Hepatocyte (in vitro differentiated cells): Measurements from ENCODE around the gene CACTIN. TPM values are rescaled to one million over a fixed set of nuclear protein-coding genes. Genes with fewer than 3 reads are reported as not detected.
"Not testable (repeated sequence)": the region's sequence is repeated elsewhere in the genome, so short reads cannot be mapped to it uniquely, and the experiment has no call there.

ENCODE experiments used
- DNase-seq: peaks from one replicate; pipeline ENCODE4 v3.0.0-alpha.2; 2016; ENCODE audit warnings: low spot score
- H2AFZ ChIP-seq: fragments of 200-600 bp; sonication (generic); 2 replicates; pipeline ENCODE4 v1.6.0; 2016; ENCODE audit warnings: antibody characterized with exemption, mild to moderate bottlenecking
- H3K27ac ChIP-seq: fragments of 200-600 bp; sonication (generic); 2 replicates; pipeline ENCODE4 v1.5.1; 2016; ENCODE audit warnings: mild to moderate bottlenecking
- H3K27me3 ChIP-seq: fragments of 200-600 bp; sonication (generic); 2 replicates; pipeline ENCODE4 v1.6.1; 2016
- H3K36me3 ChIP-seq: fragments of 200-600 bp; sonication (generic); replicated peaks from 2 replicates; pipeline ENCODE4 v1.5.1; 2016; ENCODE audit warnings: low read depth; ENCODE audit not compliant: insufficient read depth
- H3K4me1 ChIP-seq: fragments of 200-600 bp; sonication (generic); 2 replicates; pipeline ENCODE4 v1.5.1; 2016; ENCODE audit warnings: mild to moderate bottlenecking, moderate library complexity; ENCODE audit not compliant: insufficient read depth
- H3K4me2 ChIP-seq: fragments of 200-600 bp; sonication (generic); 2 replicates; pipeline ENCODE4 v1.6.0; 2016
- H3K4me3 ChIP-seq: fragments of 200-600 bp; sonication (generic); 2 replicates; pipeline ENCODE4 v1.5.1; 2016; ENCODE audit warnings: mild to moderate bottlenecking
- H3K79me2 ChIP-seq: fragments of 200-600 bp; sonication (generic); 2 replicates; pipeline ENCODE4 v1.6.0; 2017; ENCODE audit warnings: mild to moderate bottlenecking
- H3K9me2 ChIP-seq: fragments of 200-600 bp; sonication (generic); replicated peaks from 2 replicates; pipeline ENCODE4 v1.6.0; 2017; ENCODE audit warnings: mild to moderate bottlenecking; ENCODE audit not compliant: insufficient read depth
- H3K9me3 ChIP-seq: fragments of 200-600 bp; sonication (generic); 2 replicates; pipeline ENCODE4 v1.5.1; 2016; ENCODE audit warnings: low read depth, mild to moderate bottlenecking
- H4K20me1 ChIP-seq: fragments of 200-600 bp; sonication (generic); 2 replicates; pipeline ENCODE4 v1.6.0; 2016; ENCODE audit warnings: mild to moderate bottlenecking; ENCODE audit not compliant: insufficient read depth, poor library complexity, severe bottlenecking
- CTCF ChIP-seq: fragments of 200-600 bp; sonication (generic); IDR thresholded peaks from 2 replicates; pipeline ENCODE4 v1.5.1; 2016; ENCODE audit warnings: antibody characterized with exemption, mild to moderate bottlenecking; ENCODE audit not compliant: poor library complexity
- EZH2 ChIP-seq: fragments of 200-600 bp; sonication (generic); IDR thresholded peaks from 2 replicates; pipeline ENCODE4 v1.6.1; 2016; ENCODE audit warnings: antibody characterized with exemption, mild to moderate bottlenecking, borderline replicate concordance
- EZH2phosphoT487 ChIP-seq: fragments of 200-600 bp; sonication (generic); IDR thresholded peaks from one replicate; pipeline ENCODE4 v1.6.1; 2018; ENCODE audit warnings: antibody characterized with exemption, mild to moderate bottlenecking, low read depth, moderate library complexity; ENCODE audit not compliant: unreplicated experiment, severe bottlenecking
- WGBS: methylation state at CpG from one replicate; pipeline ENCODE4 v1.1.6; 2016; ENCODE audit warnings: low lambda C conversion rate; ENCODE audit errors: missing lambda C conversion rate; 5-methylcytosine and 5-hydroxymethylcytosine counted together
- polyA plus RNA-seq: library from polyadenylated mRNA; unstranded; fragments of >200 nt; fragmentation: Nextera tagmentation; extraction: Ambion mirVana; gene quantifications from 2 replicates; pipeline ENCODE4 v1.2.1, GENCODE V29; 2016
- total RNA-seq: library from RNA; depleted of rRNA; stranded (reverse); fragments of >200 nt; gene quantifications from 2 replicates; pipeline ENCODE4 v1.2.3, GENCODE V29; 2014

CACTIN gene
- total and polyA plus RNA-seq, 2 experiments from 2014 or later, result 15.7 to 18.3 TPM

- Histone ChIP-seq H2AFZ (no peak overlapping the region), H3K4me1 (no peaks in the 10 kb centered on the region), H4K20me1 (no peaks in the 10 kb centered on the region), H3K9me3 (no peaks in the 10 kb centered on the region), H3K79me2 (no peaks in the 10 kb centered on the region), H3K9me2 (no peaks in the 10 kb centered on the region), H3K36me3 (no peaks in the 10 kb centered on the region), H3K4me3 (no peak overlapping the region), H3K27me3 (no peaks in the 10 kb centered on the region), H3K4me2 (no peak overlapping the region), H3K27ac (no peak overlapping the region)
- TF ChIP-seq EZH2 (no peak), EZH2phosphoT487 (no peak), CTCF (no peak)
- DNase-seq, result no peak
- WGBS, result 98% methylated on average over 26 of the region's 33 CpGs
These were observed 25.1 kb upstream of the CACTIN start for GRCh38 chr19:3651684-3652083.

- Histone ChIP-seq H3K9me3 (no peaks in the 10 kb centered on the region), H2AFZ (no peak overlapping the region), H3K4me2 (no peak overlapping the region), H3K4me3 (no peak overlapping the region), H3K79me2 (no peaks in the 10 kb centered on the region), H3K36me3 (no peaks in the 10 kb centered on the region), H4K20me1 (no peaks in the 10 kb centered on the region), H3K27me3 (no peaks in the 10 kb centered on the region), H3K9me2 (no peaks in the 10 kb centered on the region), H3K27ac (no peak overlapping the region), H3K4me1 (no peaks in the 10 kb centered on the region)
- DNase-seq, result no peak
- WGBS, result 98% methylated on average over 11 of the region's 16 CpGs
- TF ChIP-seq EZH2phosphoT487, result no peak
- TF ChIP-seq CTCF, result no peak
- TF ChIP-seq EZH2, result no peak
These were observed 23.3 kb upstream of the CACTIN start for GRCh38 chr19:3649888-3650287.

- H3K27me3 ChIP-seq, result no peaks in the 10 kb centered on the region
- H3K27ac ChIP-seq, result no peak overlapping the region
- no peaks in the 10 kb centered on the region for H3K9me3 ChIP-seq
- H3K4me1 ChIP-seq, result no peaks in the 10 kb centered on the region
- H2AFZ ChIP-seq, result no peak overlapping the region
- TF ChIP-seq CTCF (no peak), EZH2phosphoT487 (no peak), EZH2 (no peak)
- H3K36me3 ChIP-seq, result no peaks in the 10 kb centered on the region
- H4K20me1 ChIP-seq, result no peaks in the 10 kb centered on the region
- no peak for DNase-seq
- H3K9me2 ChIP-seq, result no peaks in the 10 kb centered on the region
- WGBS, result 97% methylated on average over 32 of the region's 33 CpGs
- H3K4me3 ChIP-seq, result no peak overlapping the region
- no peak overlapping the region for H3K4me2 ChIP-seq
- no peaks in the 10 kb centered on the region for H3K79me2 ChIP-seq
These were observed 21.7 kb upstream of the CACTIN start for GRCh38 chr19:3648037-3648905.

- H2AFZ ChIP-seq, DNase-seq, H3K27ac ChIP-seq, H3K9me3 ChIP-seq, H3K79me2 ChIP-seq, H3K36me3 ChIP-seq, H4K20me1 ChIP-seq, H3K4me3 ChIP-seq, H3K4me2 ChIP-seq, H3K27me3 ChIP-seq, H3K4me1 ChIP-seq, H3K9me2 ChIP-seq: not testable (repeated sequence)
- 95% methylated on average over 3 of the region's 5 CpGs for WGBS
These were observed 20.5 kb upstream of the CACTIN start for GRCh38 chr19:3647102-3647501.
